GM21360 (cell line): ENCODE results near the gene CTDSPL2.
"Not testable (repeated sequence)": the region's sequence is repeated elsewhere in the genome, so short reads cannot be mapped to it uniquely, and the experiment has no call there.

ENCODE experiments used
- ATAC-seq: cut with Tn5 transposase; IDR thresholded peaks from one replicate; pipeline ENCODE4 v1.9.1; 2021; ENCODE audit warnings: mild to moderate bottlenecking, moderate library complexity; ENCODE audit not compliant: unreplicated experiment

Gene CTDSPL2

DNA sequence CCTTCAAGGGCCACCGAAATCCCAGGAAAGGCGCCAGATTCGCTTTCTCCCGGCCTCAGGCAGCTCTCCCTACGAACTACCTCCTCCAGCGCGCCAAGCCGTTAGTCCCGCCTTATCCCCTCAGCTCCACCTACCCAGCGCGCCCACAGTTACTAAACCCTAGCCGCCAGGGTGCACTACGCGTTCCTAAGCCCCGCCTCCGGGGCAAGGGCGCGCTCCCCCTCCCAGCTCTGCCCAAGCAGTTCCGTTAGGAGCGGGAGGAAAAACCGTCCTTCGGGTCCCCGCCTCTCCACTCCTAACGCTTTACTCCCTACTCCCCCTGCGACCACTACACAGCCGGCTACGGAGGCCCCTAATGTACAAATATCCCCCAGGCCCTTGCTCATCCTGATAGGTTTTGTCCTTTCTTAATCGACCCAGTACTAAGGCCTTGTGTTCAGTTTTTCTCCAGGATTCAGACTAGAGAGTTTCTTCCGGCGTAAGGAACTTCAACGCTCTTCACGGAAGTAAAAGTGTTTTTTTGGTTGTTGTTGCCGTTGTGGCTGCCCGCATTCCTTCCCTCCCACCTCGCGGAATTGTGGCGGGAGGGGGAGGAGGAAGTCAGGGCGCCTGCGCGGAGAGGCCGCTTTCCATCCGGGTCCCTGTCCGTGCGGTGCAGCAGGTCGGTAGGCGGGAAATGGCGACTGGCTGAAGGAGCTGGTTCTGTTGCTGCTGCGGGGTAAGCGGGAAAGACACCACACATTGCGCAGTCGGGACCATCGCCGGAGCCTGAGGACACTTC is at the start of gene CTDSPL2:
Gene CTDSPL2 (plus strand): TSS at position 655 of the 781 bp plus-strand sequence. CDS start 31,386 bp downstream, outside the sequence.
- ATAC-seq, result peak; percentile 88

DNA sequence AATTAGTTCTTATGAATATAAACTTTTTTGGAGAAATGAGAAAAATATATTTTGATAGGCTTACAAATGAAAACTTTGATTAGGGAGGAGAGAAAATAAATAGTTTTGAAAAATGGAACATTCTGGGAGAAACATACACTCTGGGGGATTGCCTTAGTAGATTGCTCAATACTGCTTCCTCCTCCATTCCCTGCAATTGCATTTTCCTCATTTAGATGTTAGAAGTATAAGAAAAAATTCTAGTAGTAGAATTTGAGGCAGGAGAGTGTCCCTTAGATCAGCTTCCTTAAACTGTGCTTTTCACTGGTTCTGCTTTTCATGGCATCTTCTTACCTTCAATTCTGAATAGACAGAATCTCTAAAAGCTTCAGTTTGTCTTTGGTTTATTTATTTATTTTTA is 46.2 kb upstream of the CTDSPL2 start:
- no peak for ATAC-seq

DNA sequence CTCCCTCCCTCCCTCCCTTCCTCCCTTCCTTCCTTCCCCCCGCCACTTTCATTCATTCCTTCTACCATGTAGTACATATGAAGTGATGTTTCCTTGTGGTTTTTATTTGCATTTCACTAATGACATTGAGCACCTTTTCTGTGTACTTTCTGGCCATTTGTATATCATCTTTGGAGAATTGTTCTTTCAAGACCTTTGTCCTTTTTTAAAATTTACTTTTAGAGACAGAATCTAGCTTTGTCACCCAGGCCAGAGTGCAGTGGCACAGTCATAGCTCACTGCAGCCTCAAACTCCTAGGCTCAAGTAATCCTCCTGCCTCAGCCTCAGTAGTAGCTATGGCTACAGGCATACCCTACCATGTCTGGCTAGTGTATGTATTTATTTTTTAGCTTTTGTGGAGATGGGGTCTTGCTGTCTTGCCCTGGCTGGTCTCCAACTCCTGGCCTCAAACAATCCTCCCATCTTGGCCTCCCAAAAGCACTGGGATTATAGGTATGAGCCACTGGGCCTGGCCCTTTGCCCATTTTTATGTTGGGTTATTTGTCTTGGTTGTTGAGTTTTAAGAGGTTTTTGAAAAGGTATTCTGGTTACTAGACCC is 42.0 kb upstream of the CTDSPL2 start:
- ATAC-seq, result no peak

DNA sequence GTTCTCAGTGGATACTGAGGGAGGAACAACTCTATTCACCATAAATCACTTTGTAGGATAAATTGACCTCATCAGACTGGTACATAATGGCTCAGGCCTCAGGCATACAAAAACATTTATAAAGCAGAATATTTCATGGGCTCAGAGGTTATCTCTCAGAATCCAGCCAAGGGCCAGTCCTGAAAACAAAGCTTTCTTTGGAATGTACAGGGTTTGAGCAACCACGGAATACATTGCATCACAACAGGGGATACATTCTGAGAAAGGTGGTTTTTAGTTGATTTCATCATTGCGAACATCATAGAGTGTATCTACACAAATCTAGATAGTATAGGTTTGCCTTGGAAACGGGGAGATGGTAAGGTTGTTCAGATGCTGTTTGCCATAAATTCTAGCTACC is 33.4 kb upstream of the CTDSPL2 start:
- no peak for ATAC-seq

DNA sequence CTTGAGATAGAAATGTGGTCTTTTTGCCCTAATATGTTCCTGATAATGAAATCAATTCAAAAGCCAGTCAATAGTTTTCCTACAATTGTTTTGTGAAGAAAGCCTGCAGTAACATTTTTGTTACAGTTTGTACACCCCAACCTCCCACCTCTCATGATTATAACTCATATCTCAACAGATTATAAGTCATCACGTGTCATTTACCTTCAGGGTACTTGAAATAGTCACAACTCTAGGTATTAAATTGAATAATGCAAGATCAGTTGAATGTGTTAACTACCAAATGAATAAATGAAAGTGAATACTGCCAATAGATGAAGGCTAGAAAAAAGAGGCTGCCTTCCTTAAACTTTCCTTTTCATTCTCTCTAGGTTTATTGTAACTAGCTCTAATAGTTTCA is 32.9 kb upstream of the CTDSPL2 start:
- no peak for ATAC-seq

DNA sequence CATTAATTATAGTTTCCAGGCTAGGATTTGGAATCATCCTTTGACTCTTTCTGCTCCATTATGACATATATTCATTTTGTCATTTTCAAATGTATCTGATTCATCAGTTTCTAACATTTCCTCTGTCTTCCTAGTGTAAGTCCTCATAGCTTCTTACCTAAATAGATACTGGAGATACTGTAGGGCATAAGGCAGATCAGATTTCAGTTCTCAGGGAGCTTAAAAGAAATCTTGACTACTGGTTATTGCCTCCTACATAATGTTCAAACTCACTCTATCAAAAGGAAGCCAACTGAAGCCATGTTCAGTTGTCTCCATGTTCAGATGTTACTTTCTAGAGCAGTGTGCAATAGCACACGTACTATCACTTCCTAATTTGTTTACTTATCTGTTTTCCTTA is 29.6 kb upstream of the CTDSPL2 start:
- no peak for ATAC-seq

DNA sequence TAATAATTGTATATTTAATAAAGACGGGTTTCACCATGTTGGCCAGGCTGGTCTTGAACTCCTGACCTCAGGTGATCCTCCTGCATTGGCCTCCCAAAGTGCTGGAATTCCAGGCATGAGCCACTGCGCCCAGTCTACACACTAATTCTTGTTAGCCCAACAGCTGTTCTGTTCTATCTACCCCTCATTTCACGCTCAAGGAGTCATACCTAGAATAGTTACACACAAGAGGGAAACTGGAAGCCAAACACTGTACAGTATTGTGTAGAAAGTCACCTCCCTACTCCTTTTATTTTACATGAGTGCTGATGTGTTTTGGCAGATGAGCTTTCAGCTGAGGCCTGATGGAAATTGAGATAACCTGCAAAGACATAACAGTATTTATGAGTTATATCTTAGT is 13.4 kb upstream of the CTDSPL2 start:
- no peak for ATAC-seq

DNA sequence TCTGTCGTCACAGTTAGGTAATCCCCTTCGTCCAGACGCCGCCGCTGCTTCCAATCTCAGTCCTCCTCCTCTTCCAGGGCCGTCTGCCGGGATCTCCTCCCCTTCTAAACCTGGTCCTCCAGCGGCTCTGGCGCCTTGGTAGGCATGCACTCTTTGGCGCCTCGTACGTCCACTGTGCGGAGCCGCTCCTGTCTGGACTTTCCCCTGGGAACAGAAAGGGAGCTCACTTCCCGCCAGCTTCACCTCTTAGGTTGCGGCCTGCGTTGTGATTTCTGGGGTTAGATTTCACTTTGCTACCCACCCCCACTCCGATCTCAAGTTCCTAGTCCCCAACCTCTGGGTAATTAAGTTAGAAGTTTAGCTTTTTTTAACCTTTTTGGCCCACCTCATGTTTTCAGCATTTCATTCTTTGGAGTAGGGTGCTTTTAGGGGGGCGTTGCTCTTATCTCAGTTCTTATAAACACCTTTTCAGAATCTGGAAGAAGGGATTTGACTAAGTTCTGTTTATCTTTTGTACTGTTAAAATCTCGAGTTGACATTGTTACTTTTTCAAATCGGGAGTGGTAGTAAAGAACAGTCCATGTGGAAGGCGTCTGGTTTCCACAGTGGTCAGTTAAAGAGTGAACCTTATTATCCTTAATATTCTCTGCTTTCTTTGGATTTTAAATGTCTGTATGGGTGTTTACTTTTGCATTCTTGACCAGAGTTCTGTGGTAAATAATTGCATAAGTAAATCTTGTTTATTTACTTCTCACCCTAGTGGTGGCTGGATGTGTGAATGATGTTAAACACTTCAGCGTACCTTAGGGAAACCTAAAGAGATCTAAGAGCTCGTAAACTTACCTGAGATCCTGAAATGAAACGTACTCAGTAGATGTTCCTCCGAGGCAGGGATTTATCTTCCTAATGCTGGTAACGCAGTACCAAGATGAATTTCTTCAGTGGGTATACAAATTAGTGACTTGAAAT is 611 bp downstream of the CTDSPL2 start:
- ATAC-seq, result peak; percentile 22

DNA sequence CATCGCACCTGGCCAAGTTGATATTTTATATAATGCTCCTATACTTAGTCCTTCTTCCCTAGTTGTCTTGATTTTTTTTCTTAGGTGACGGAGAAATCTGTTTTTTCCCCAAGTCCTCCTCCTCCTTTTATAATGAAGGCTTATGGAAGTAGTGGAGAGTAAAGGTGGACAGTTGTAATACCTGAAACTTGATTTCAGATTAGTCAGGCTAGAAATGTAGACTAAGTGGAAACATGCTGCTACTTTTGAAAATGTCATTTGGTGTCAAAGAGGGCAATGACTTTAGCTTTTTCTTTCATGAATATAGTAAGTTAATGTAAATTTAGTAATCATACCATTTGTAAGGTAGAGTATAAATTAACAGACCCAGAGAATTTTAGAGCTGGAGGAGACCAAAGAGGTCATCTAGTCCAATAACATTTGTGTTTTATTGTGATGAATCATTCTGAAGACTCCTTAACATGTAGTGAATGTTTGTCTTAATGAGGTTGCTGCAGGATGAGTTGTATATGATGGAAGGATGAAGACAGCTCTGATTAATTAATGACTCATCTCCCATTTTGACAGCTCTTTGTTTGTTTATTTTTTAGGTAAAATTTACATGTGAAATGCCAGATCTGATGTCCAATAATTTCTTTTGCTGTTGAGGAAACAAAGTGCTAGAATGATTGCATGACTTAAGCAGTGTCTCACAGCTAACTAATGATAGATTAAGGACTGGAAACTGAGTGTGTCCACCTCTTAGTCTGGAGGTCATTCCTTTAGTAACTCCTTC is 8.7 kb downstream of the CTDSPL2 start:
- ATAC-seq, result no peak

DNA sequence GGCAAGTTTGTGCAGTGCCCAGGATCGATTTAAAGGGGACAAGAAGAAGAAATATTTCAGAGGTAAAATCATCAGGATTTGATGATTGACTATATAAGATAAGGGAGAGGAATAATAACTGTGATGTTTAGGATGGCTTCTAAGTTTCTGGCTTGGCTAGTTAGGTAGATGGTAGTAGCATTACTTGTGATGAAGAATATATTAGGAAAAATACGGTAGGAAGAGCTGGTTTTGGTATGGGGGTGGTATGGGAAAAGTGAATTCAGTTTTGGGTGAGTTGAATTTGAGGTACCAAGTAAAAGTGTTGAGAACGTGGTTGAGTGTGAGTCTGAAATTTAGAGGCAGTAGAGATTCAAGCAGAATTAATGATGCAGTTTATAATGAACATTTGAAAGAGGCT is 11.0 kb downstream of the CTDSPL2 start:
- ATAC-seq, result no peak

DNA sequence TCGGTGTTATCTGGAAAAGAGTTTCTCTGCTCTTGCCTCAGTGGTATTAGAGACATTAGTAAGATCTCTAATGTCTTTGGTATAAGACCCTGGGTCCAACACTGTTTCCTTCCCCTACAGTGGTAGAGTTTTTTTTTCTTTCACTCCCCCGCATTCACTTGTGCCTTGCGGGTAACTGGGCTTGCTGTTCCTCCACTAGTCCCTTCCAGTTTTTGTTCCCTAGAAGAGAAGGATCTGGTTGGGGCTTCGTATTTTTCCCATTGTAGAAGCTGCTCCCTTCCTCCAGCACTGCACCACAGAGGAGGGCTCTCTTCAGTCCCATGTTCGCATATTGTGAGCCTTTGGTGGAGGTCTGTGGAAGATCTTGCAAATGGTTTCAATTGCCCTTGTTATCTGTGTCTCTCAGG is 13.7 kb downstream of the CTDSPL2 start:
- no peak for ATAC-seq

DNA sequence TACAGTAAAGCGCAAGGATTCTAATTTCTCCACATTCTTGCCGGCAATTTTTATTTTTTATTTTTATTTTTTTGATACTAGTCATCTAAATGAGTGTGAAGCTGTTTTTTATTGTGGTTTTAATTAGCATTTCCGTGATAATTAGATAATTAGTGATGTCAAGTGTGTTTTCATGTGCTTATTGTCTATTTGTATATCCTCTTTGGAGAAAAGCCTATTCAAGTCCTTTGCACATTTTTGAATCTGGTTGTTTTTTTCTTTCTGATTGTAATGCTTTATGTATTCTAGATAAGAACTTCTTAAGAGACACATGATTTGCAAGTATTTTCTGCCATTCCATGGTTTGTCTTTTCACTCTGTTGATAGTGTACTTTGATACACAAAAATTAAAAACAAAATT is 16.1 kb downstream of the CTDSPL2 start:
- ATAC-seq, result no peak

DNA sequence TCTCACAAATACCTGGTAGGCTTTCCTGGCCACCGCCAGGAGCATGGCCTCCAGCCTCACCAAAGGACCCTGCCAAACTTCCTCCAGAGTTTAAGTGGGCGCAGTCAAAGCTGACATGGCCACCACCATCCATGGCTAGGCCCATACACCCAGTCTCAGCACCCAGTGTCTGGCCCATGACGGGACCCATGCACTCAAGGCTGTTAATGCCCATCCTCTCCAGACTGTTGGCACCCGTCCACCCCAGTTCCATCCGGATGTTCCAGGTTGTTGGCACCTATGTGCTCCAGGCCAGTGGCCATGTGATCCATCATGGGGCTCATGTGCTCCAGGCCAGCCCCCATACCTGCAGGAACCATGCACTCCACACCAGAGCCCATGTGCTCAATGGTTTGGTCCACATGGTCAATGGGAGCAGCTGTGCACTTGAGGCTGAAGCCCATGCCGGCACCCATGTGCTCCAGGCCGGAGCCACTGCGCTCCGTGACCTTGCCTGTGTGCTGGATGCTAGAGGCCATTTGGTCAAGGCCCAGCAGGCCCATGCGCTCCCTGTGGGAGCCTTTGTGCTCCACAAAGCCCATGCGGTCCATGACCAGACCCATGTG is 20.4 kb downstream of the CTDSPL2 start:
- no peak for ATAC-seq

DNA sequence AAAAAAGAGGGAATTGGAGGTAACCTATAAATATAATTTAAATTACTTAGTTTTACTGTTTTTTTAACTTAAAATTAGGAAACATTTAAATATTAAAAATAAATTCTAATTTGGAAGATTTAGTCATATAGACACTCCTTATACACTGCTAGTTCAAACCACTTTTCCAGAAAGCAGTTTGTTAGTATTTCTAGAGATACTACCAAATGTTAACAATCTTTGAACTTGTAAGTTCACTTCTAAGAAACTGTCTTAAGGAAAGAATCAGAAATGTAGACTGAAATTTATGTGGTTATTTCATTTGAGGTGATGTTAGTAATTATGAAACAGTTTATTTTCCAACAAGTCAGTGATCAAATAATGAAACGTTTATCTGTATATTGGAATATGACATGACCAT is 22.7 kb downstream of the CTDSPL2 start:
- no peak for ATAC-seq

DNA sequence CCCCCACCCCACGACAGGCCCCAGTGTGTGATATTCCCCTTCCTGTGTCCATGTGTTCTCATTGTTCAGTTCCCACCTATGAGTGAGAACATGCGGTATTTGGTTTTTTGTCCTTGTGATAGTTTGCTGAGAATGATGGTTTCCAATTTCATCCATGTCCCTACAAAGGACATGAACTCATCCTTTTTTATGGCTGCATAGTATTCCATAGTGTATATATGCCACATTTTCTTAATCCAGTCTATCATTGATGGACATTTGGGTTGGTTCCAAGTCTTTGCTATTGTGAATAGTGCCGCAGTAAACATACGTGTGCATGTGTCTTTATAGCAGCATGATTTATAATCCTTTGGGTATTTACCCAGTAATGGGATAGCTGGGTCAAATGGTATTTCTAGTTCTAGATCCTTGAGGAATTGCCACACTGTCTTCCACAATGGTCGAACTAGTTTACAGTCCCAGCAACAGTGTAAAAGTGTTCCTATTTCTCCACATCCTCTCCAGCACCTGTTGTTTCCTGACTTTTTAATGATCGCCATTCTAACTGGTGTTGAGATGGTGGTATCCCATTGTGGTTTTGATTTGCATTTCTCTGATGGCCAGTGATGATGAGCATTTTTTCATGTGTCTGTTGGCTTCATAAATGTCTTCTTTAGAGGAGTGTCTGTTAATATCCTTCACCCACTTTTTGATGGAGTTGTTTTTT is 26.3 kb downstream of the CTDSPL2 start:
- ATAC-seq, result not testable (repeated sequence)

DNA sequence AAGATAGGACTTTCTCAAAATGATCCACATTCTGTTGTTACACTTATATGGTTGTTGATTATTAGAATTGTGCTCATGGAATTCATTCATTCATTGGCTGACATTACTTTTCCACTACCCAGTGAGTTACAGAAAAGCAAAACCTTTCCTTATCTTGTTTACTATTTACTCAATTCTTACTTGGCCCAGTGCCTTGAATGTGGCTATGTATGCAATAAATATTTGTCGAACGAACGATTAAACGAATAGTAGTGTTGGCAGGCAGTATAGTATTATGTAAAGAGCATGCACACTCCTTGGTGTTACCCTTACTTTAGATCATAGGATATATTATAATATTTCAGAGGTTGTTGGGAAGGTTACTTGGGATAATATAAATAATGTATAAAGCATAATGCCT is 31.0 kb downstream of the CTDSPL2 start:
- ATAC-seq, result no peak

DNA sequence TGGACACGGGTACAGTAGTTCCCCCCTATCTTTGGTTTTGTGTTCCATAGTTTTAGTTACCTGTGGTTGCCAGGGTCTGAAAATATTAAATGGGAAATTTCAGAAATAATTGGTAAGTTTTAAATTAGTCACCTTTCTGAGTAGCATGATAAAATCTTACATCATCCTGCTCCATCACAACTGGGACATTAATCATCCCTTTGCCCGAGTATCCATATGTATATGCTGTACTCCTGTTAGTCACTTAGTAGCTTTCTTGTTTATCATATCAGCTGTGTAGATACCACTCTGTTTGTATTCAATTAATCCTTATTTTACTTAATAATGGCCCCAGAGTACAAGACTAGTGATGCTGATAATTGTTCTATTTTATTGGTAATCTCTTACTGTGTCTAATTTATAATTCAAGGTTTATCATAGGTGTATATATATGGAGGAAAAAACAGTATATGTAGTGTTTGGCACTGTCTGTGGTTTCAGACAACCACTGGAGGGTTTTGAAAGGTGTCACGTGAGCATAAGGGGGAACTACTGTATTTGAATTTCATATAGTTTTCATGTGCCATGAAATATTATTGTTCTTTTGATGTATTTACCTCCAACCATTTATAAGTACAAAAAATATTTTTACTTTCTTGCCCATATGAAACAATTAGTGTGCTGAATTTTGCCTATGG is 41.4 kb downstream of the CTDSPL2 start:
- no peak for ATAC-seq

DNA sequence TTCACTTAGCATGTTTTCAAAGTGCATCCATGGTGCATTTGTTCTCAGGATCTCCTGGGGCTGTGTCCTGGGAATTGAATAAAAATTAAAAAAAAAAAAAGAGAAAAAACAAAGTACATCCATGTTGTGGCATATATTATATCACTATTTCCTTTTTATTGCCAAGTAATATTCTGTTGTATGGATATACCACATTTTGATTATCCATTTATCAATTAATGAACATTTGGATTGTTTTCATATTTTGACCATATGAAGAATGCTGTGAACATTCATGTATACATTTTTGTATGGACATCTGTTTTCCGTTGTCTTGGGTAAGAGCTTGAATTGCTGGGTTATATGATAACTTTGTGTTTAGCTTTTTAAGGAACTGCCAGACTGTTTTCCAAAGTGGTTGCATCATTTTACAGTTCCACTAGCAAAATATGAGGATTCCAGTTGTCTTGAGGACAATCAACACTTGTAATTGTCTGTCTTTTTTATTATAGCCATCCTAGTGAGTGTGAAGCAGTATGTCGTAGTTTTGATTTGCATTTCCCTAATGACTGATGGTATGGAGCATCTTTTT is 44.5 kb downstream of the CTDSPL2 start:
- ATAC-seq, result no peak

DNA sequence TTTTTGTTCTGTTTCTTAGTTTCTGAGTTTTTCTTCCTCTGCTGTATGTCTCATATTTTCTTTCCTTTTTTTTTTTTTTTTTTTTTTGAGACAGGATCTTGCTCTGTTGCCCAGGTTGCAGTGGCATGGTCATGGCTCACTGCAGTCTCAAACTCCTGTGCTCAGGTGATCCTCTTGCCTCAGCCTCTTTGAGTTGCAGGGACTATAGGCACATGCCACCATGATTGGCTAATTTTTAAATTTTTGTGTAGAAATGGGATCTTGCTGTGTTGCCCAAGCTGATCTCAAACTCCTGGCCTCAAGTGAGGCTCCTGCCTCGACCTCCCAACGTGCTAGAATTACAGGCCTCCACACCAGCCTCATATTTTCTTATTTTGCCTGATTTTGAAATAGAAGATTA is 51.9 kb downstream of the CTDSPL2 start:
- no peak for ATAC-seq
